Activated CD8-positive, alpha-beta T cell treated with anti-CD3 and anti-CD28 coated beads for 36 hours (primary cell): Measurements from ENCODE around the gene NKD2. TPM values are rescaled to one million over a fixed set of nuclear protein-coding genes. Genes with fewer than 3 reads are reported as not detected.

Experiments
- ATAC-seq: fragments of 200-7000 bp; cut with Tn5 transposase; one replicate; pipeline ENCODE4 v1.10.0; 2021; ENCODE audit warnings: mild to moderate bottlenecking, moderate library complexity
- CTCF ChIA-PET: fragments of 350-600 bp; sonication (Branson Sonifier 250); formaldehyde crosslinking; loops from one replicate; lab custom pipeline; 2021; ENCODE audit warnings: antibody characterized with exemption; lab: Charles Lee
- POLR2A ChIA-PET: fragments of 350-600 bp; sonication (Branson Sonifier 250); formaldehyde crosslinking; loops from one replicate; lab custom pipeline; 2021; ENCODE audit warnings: antibody characterized with exemption; lab: Charles Lee
- DNase-seq: peaks from one replicate; pipeline ENCODE4 v3.0.0-alpha.2; 2020
- H3K27ac Mint-ChIP-seq: one replicate; pipeline ENCODE4 v1.8.0; 2021; ENCODE audit warnings: mild to moderate bottlenecking, mixed read lengths
- H3K27me3 Mint-ChIP-seq: one replicate; pipeline ENCODE4 v1.8.0; 2021; ENCODE audit warnings: mixed read lengths
- H3K36me3 Mint-ChIP-seq: one replicate; pipeline ENCODE4 v1.8.0; 2021; ENCODE audit warnings: low read depth, mixed read lengths
- H3K4me1 Mint-ChIP-seq: one replicate; pipeline ENCODE4 v1.8.0; 2021; ENCODE audit warnings: low read depth, mixed read lengths
- H3K4me3 Mint-ChIP-seq: one replicate; pipeline ENCODE4 v1.8.0; 2021; ENCODE audit warnings: mild to moderate bottlenecking, moderate library complexity, mixed read lengths
- H3K9me3 Mint-ChIP-seq: one replicate; pipeline ENCODE4 v1.8.0; 2021; ENCODE audit warnings: mixed read lengths
- intact Hi-C: fragments of 100-400 bp; cut with micrococcal nuclease; formaldehyde crosslinking; loops from one replicate; pipeline ENCODE4 v1.10.0; 2022
- total RNA-seq, 2 experiments: library from RNA; stranded (reverse); gene quantifications; one replicate each; pipeline ENCODE4 v1.2.3, GENCODE V29; 2021
- TF ChIP-seq, protein P1 (sequence below): fragments of 200-600 bp; IDR thresholded peaks from one replicate; pipeline ENCODE4 v1.8.0; 2022; ENCODE audit warnings: antibody characterized with exemption, mild to moderate bottlenecking

Gene NKD2
- total RNA-seq, 2 experiments from 2014 or later = 1.5 to 2.3 TPM

DNA sequence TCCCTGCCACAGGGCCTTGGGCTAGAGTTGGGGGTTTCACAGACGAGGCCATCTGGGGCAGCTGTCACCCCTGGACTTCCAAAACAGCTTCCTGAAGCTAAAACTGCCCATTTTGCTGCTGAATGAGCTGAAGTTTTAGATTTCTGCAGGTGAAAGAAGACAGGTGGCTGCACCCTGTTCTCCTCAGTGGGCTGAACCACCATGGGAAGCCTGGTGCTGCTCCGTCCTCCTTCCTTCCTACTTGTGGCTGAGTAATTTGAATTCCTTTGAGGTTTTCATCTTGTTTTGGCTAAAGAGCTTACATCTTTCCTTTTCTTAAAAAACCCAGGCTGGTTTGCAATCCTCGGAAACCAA lies 5.3 kb downstream of the NKD2 start:
- Mint-ChIP-seq H3K4me1 (peaks cover 11% of the 10 kb centered on the region), H3K4me3 (no peak overlapping the region), H3K27ac (no peak overlapping the region), H3K9me3 (no peaks in the 10 kb centered on the region), H3K36me3 (no peaks in the 10 kb centered on the region), H3K27me3 (peaks cover 24% of the 10 kb centered on the region)
- TF ChIP-seq, protein P1, sequence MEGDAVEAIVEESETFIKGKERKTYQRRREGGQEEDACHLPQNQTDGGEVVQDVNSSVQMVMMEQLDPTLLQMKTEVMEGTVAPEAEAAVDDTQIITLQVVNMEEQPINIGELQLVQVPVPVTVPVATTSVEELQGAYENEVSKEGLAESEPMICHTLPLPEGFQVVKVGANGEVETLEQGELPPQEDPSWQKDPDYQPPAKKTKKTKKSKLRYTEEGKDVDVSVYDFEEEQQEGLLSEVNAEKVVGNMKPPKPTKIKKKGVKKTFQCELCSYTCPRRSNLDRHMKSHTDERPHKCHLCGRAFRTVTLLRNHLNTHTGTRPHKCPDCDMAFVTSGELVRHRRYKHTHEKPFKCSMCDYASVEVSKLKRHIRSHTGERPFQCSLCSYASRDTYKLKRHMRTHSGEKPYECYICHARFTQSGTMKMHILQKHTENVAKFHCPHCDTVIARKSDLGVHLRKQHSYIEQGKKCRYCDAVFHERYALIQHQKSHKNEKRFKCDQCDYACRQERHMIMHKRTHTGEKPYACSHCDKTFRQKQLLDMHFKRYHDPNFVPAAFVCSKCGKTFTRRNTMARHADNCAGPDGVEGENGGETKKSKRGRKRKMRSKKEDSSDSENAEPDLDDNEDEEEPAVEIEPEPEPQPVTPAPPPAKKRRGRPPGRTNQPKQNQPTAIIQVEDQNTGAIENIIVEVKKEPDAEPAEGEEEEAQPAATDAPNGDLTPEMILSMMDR = no peak
- ATAC-seq (no peak), DNase-seq (no peak)
- ChIA-PET CTCF (interaction anchor here (1.2 to 9.8 kb wide), 2 partner anchors 45 to 91 kb away, joined by 3 to 105 read pairs; no protein-coding TSS in a partner anchor), POLR2A (no interaction called here)
- intact Hi-C loops = loop anchor here (5.0 kb wide), 1 partner anchor 92 kb away; no protein-coding TSS in a partner anchor

DNA sequence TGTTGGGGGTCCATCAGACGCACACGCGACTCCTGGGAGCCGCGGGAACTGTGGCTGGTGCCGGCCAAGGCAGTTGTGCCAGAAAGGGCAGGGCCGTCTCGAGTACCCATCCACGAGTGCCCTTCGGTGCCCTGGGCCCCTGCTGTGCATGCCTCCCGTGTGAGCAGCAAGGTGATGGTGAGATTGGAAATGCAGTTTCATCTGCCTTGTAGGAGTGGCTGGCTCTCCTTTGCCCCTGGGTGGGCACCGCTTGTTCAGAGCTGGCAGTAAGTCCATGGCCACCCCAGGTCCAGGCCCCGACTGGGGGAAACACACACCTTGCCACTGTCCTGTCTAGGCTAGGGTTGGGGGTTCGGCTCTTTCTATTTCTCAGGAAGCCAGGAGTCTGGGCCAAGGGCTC lies 5.7 kb downstream of the NKD2 start:
- Mint-ChIP-seq H3K36me3 (no peaks in the 10 kb centered on the region), H3K9me3 (no peaks in the 10 kb centered on the region), H3K27me3 (peaks cover 24% of the 10 kb centered on the region), H3K27ac (no peak overlapping the region), H3K4me3 (no peak overlapping the region), H3K4me1 (peaks cover 11% of the 10 kb centered on the region)
- TF ChIP-seq, protein P1 = no peak
- intact Hi-C loops = loop anchor here (5.0 kb wide), 1 partner anchor 92 kb away; no protein-coding TSS in a partner anchor
- no peak for DNase-seq
- ChIA-PET CTCF (interaction anchor here (9.8 kb wide), 1 partner anchor 92 kb away, joined by 105 read pairs; no protein-coding TSS in a partner anchor), POLR2A (no interaction called here)
- ATAC-seq = no peak

DNA sequence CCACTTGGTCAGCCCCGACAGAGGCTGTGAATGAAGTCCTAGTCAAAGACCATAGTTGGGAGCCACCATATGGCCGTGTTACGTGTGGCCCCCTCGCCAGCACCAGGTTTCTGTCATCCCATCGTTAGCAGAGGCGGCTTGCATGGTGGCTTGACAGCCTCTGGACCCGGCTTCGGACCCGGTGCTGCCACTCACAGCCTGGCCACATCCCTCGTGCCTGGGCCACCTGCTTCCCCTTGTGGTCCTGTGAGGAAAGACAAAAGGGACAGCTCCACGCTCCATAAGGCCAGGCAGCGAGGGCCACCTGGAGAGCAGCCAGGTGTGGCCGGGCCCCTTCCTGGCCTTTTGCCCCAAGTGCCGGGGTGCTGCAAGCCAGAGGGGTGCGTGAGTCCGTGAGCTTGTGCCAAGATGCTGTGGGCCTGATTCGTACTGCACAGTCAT lies 6.2 kb downstream of the NKD2 start:
- H3K27ac Mint-ChIP-seq = no peak overlapping the region
- no peak for DNase-seq
- intact Hi-C loops = loop anchor here (5.0 kb wide), 1 partner anchor 92 kb away; no protein-coding TSS in a partner anchor
- no peaks in the 10 kb centered on the region for H3K9me3 Mint-ChIP-seq
- peaks cover 9% of the 10 kb centered on the region for H3K4me1 Mint-ChIP-seq
- peaks cover 21% of the 10 kb centered on the region for H3K27me3 Mint-ChIP-seq
- ChIA-PET CTCF (interaction anchor here (0.9 kb wide), 1 partner anchor 91 kb away, joined by 3 read pairs; no protein-coding TSS in a partner anchor), POLR2A (no interaction called here)
- no peak overlapping the region for H3K4me3 Mint-ChIP-seq
- TF ChIP-seq, protein P1 = no peak
- no peak for ATAC-seq
- no peaks in the 10 kb centered on the region for H3K36me3 Mint-ChIP-seq

DNA sequence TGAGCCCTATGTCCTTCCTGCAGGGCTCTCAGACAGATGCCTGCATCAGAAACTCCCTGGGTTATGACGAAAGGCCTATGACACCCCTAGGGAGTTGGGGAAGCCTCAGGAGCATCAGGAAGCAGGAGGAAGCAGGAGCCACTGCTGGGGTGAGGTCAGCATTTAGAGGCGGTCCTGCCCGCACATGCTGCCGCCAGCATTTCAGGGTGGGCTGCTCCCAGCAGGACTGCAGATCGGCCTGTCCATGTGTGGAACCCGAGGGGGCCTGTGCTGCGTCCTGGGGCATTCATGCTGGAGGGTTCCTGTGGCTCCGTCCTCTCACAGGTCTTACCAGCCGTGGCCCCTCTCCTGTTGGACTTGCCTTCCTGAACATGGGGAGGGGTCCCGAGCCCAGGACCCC lies 6.9 kb downstream of the NKD2 start:
- Mint-ChIP-seq H3K27ac (no peak overlapping the region), H3K4me1 (peaks cover 6% of the 10 kb centered on the region), H3K4me3 (no peak overlapping the region), H3K27me3 (peaks cover 14% of the 10 kb centered on the region), H3K36me3 (no peaks in the 10 kb centered on the region), H3K9me3 (no peaks in the 10 kb centered on the region)
- ChIA-PET CTCF (interaction anchor here (0.9 to 1.2 kb wide), 2 partner anchors 92 to 125 kb away, joined by 3 read pairs; no protein-coding TSS in a partner anchor), POLR2A (no interaction called here)
- intact Hi-C loops = no loop called here
- TF ChIP-seq, protein P1 = no peak
- no peak for DNase-seq
- ATAC-seq = no peak

DNA sequence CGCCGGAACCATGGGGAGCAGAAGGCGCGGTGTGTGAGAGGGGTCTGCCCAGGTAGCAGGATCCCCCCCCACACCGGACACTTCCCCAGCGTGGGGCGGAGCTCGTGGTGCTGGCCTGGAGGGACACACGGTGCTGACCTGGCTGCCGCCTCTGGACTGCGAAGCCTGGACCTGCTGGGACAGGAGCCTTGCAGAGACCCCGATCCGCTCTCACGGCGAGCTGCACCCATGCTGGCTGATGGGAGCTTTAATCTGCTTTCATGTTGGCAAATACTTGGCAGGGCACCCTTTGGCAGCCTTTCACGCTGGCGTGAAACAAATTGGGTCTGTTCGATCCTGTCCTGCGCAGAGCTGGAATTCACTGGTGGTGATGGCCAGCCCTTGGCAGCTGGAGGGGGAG lies 7.4 kb downstream of the NKD2 start:
- no peak for DNase-seq
- TF ChIP-seq, protein P1 = no peak
- intact Hi-C loops = no loop called here
- peaks cover 9% of the 10 kb centered on the region for H3K27me3 Mint-ChIP-seq
- no peak for ATAC-seq
- no peak overlapping the region for H3K4me3 Mint-ChIP-seq
- H3K27ac Mint-ChIP-seq = no peak overlapping the region
- no peaks in the 10 kb centered on the region for H3K9me3 Mint-ChIP-seq
- ChIA-PET CTCF (interaction anchor here (0.9 to 2.1 kb wide), 5 partner anchors 9 to 125 kb away, joined by 3 to 8 read pairs (median 4); no protein-coding TSS in a partner anchor), POLR2A (no interaction called here)
- peaks cover 2% of the 10 kb centered on the region for H3K4me1 Mint-ChIP-seq
- no peaks in the 10 kb centered on the region for H3K36me3 Mint-ChIP-seq
